Colon (tissue), 2 donors: ENCODE data around the gene NEK2.
"Not testable (repeated sequence)": the region's sequence is repeated elsewhere in the genome, so short reads cannot be mapped to it uniquely, and the experiment has no call there.

Source experiments
- FAIRE-seq: peaks from 2 replicates; lab custom pipeline; 2012; peaks lifted over from hg19 to GRCh38; lab: Jason Lieb, UNC
- donor health status: control.
- donor health status: control.

The NEK2 gene

GRCh38 chr1:211648980-211649934, 26.2 kb downstream of the NEK2 start:
- no peak for FAIRE-seq

DNA sequence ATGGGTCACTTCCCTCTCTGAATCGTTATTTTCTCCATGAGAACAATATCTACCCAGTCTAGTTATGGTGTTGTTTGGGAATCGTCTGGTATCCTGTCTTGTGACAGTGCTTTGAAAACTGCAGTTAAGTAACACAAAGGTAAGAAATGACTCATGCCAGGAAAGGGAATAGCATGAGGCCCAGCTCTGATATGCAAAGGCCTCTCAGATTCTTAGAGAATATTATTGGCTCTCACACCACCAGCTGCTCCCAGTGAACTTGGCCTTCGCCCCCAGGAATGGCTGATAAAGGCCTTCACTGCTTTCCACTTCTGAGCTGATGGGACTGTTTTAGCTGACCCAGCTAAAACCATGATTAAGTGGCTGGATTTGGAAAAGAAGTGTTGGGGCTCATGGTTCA, 27.1 kb downstream of the NEK2 start:
- no peak for FAIRE-seq

DNA sequence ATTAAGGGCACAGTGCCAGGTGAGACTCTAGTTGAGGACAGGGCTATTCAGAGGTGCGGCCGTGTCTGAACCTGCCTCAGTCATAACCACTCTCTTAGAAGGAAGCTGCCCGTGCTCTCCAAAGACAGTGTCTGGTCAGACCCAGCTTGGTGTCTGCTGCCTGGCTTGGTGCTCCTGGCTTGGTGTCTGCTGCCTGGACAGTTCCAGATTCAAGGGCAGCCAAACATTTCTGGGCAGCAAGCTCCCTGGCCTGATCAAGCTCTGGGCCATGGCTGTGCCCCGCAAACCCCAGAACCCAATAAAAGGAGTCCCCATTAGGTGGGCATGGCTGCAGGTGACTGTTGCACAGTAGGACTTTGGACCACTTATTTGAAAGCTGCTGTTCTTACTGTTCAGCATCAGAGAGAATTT, 27.7 kb downstream of the NEK2 start:
- FAIRE-seq: no peak

GRCh38 chr1:211646566-211646965, 28.9 kb downstream of the NEK2 start:
- FAIRE-seq: no peak

DNA sequence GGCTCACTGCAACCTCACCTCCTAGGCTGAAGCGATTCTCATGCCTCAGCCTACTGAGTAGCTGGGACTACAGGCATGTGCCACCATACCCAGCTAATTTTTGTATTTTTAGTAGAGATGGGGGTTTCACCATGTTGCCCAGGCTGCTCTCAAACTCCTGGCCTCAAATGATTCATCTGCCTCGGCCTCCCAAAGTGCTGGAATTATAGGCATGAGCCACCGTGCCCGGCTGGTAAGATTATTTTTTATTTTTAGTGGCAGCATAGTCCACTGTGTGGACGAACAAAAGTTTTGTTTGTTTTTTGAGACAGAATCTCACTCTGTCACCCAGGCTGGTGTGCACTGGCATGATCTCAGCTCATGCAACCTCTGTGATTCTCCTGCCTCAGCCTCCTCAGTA, 29.8 kb downstream of the NEK2 start:
- not testable (repeated sequence) for FAIRE-seq

DNA sequence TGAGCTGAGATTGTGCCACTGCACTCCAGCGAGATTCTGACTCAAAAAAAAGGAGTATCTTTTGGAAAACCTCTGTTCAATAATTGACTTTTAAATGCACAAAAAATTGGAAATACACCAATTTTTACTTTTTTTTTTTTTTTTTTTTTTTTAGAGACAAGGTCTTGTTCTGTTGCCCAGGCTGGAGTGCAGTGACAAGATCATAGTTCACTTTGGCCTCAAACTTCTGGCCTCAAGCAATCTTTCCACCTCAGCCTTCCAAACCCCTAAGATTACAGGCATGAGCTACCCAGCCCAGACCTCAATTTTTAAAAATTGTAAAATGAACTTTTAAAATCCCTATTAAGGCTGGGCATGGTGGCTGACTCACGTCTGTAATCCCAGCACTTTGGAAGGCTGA, 30.8 kb downstream of the NEK2 start:
- FAIRE-seq: no peak

GRCh38 chr1:211643324-211644212, 31.9 kb downstream of the NEK2 start:
- no peak for FAIRE-seq

- no peak for FAIRE-seq
These were observed 32.6 kb downstream of the NEK2 start for GRCh38 chr1:211642870-211643269.

- no peak for FAIRE-seq
These were observed 33.5 kb downstream of the NEK2 start for GRCh38 chr1:211641942-211642341.

- no peak for FAIRE-seq
These were observed 34.2 kb downstream of the NEK2 start for GRCh38 chr1:211641044-211641800.

- no peak for FAIRE-seq
These were observed 35.2 kb downstream of the NEK2 start for GRCh38 chr1:211640301-211640630.

DNA sequence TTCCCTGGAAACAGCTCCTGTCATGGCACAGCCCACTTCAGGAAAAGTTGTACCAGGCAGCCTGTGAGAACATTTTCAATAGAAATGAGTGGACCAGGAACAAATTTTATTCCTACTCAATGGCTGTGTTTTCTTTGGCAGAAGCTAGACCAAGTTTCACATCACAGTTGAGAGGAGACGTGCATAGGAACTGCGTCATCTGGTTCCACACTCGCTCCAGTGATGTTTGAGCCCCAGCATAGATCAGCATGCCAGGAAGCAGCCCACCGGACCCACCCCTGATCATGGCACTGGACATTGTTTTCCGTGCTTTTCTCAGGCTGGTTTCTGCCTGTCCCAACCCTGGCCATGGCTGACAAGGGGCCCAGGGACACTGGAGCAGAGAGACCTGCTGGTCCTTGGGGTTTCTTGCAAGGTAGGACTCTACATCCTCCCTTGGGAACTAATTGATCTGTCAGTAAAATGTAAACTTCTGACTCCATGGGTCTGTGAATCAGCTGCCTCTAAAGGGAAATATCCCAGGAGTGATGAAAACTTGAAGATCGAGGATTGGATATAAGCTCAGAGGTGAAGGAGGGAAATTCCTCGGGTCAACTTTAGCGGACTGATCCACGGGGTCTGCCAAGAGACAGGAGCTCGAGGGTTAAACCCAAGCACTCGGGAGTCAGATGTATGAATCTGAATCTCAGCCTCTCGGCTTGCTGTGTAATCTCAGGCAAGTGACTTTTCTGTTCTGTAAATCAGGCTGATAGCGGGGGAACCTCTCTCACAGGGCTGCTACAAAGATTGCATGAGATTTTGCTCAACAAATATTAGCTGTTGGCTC, 35.7 kb downstream of the NEK2 start:
- no peak for FAIRE-seq

DNA sequence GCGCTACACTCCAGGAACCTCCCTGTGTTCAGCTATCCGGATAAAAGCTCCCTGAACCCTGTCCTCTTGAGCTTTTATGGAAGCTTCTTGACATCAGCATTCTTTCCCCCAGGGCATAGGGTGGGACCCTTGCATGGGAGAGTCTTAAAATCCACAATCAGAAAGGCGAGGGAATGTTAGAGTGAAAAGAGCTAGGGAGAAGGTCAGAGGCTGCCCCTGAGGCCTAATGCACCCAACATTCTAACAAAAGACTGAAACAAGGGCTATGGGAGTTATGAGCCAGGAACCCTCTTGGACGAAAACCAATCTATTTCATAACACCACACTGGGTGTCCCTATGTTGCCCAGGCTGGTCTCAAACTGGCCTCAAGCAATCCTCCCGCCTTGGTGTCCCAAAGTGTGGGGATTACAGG, 36.7 kb downstream of the NEK2 start:
- FAIRE-seq: no peak

DNA sequence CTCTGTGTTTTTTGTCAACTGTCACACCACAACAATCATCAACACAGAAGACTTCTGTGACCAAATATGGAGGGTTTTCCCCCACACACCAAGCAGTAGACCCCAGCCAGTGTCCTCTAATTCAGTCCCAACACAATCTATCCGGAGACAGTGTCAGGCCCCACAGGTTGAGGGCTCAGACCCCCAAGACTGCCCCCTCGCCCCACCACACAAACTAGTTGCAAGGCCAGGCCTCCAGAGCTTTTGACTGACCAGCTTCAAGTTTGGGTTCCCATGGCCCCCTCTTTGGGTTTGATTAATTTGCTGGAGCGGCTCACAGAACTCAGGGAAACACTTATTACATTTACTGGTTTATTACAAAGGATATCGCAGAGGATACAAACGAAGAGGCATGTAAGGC, 37.2 kb downstream of the NEK2 start:
- FAIRE-seq: no peak

GRCh38 chr1:211637066-211637465, 38.4 kb downstream of the NEK2 start:
- FAIRE-seq: no peak

DNA sequence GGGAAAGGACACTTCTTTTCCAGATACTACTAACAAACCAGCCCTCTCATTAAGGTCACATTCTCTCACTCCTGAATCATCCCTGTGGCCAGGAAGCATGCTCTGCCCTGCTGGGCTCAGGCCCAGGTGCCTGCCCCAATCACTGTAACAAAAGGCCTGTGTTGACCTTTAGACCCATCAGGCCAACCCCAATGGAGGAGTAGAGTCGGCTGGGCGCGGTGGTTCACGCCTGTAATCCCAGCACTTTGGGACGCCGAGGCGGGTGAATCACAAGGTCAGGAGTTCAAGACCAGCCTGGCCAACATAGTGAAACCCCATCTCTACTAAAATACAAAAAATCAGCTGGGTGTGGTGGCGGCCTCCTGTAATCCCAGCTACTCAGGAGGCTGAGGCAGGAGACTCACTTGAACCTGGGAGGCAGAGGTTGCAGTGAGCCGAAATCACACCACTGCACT, 38.8 kb downstream of the NEK2 start:
- FAIRE-seq: not testable (repeated sequence)

GRCh38 chr1:211635597-211636205, 39.7 kb downstream of the NEK2 start:
- no peak for FAIRE-seq

DNA sequence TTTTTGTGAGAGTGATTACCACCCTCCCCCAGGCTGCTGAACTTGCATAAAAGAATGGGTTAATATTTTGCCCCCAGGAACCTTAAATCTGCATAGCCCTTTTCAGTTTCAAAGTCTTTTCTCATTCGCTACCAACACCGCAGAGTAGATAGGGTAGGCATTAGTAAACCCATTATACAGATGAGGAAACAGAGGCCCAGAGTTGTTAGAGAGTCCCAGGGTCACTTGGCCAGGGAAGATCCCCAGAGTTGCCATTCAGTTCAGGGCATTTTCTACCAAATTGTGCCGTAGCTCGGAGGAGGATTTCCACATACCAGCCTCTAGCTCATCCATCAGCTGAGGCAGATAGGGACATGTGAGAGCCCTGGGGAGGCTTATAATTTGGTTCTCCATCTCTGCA, 40.5 kb downstream of the NEK2 start:
- no peak for FAIRE-seq

- FAIRE-seq: no peak
These were observed 41.0 kb downstream of the NEK2 start for GRCh38 chr1:211634461-211634860.

DNA sequence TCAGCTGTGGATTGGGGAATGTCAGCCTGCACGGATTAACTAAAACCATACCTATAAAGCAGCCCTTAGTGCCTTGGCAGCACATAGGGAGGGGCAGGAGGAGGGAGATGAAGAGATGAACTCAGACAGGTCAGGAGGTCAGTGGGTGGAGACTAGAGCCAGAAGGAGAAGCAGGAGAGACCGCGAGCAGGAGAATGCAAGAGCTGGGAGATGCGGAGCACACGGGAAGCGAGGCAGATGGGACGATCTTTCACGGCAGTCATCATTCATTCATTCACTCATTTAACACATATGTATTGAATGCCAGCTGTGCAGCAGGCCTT, 41.9 kb downstream of the NEK2 start:
- no peak for FAIRE-seq
